GM12872 (cell line): ENCODE results near the gene SPTLC3.

Source experiments
- CTCF ChIP-seq: IDR thresholded peaks from 3 replicates; pipeline ENCODE4 v1.5.1; 2011; ENCODE audit warnings: low read depth, mild to moderate bottlenecking, low read length, moderate library complexity; ENCODE audit not compliant: insufficient read depth

Gene SPTLC3

GRCh38 chr20:12997128-12997655 lies 11.6 kb upstream of the SPTLC3 start:
- no peak for TF ChIP-seq CTCF

GRCh38 chr20:12998046-12998445 lies 10.7 kb upstream of the SPTLC3 start:
- no peak for TF ChIP-seq CTCF

- TF ChIP-seq CTCF: no peak
These were observed 9.6 kb upstream of the SPTLC3 start for GRCh38 chr20:12999201-12999600.

- no peak for TF ChIP-seq CTCF
These were observed 6.5 kb upstream of the SPTLC3 start for GRCh38 chr20:13002251-13002650.

GRCh38 chr20:13006825-13007224 lies 1.9 kb upstream of the SPTLC3 start:
- no peak for TF ChIP-seq CTCF

- TF ChIP-seq CTCF: no peak
These were observed 1.2 kb upstream of the SPTLC3 start for GRCh38 chr20:13007596-13007995.

GRCh38 chr20:13009682-13010406 lies 1.1 kb downstream of the SPTLC3 start:
- no peak for TF ChIP-seq CTCF

GRCh38 chr20:13012886-13013285 lies 4.1 kb downstream of the SPTLC3 start:
- no peak for TF ChIP-seq CTCF
